NCI-H748 (cell line): ENCODE measurements around the gene NTN1.
"Not testable (repeated sequence)": the region's sequence is repeated elsewhere in the genome, so short reads cannot be mapped to it uniquely, and the experiment has no call there.

ENCODE experiments used
- DNase-seq: peaks from one replicate; lab custom pipeline; 2025; ENCODE audit not compliant: unreplicated experiment; lab: John Stamatoyannopoulos, UW

Gene NTN1

DNA sequence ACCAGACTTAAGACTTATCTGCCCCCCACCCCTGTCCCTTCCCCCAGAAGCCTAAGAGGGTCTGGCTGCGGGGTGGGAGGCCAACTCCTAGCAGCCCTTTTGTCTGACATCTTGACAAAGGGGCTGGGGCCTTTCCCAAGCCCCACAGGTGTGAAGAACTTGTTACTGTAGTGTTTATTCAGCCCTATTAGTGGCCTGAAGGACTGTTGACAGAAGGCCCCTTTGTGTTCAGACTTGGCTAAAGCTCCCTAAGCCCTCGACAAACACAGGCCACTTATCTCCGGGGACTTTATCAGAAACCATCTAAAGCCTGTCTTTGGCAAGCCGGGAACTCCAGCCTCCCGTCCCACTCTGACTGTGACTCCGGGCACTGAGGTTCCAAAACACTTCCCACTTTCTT lies 129.8 kb downstream of the NTN1 start:
- DNase-seq = peak; percentile 97

DNA sequence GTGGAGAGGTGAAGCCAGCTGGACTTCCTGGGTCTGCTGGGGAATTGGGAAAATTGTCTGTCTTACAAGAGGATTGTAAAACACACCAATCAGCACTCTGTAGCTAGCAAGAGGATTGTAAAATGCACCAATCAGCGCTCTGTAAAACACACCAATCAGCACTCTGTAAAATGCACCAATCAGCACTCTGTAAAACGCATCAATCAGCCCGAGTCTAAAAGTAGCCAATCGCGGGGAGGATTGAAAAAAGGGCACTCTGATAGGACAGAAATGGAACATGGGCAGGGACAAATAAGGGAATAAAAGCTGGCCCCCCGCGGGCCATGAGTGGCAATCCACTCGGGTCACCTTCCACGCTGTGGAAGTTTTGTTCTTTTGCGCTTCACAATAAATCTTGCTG lies 130.4 kb downstream of the NTN1 start:
- not testable (repeated sequence) for DNase-seq

DNA sequence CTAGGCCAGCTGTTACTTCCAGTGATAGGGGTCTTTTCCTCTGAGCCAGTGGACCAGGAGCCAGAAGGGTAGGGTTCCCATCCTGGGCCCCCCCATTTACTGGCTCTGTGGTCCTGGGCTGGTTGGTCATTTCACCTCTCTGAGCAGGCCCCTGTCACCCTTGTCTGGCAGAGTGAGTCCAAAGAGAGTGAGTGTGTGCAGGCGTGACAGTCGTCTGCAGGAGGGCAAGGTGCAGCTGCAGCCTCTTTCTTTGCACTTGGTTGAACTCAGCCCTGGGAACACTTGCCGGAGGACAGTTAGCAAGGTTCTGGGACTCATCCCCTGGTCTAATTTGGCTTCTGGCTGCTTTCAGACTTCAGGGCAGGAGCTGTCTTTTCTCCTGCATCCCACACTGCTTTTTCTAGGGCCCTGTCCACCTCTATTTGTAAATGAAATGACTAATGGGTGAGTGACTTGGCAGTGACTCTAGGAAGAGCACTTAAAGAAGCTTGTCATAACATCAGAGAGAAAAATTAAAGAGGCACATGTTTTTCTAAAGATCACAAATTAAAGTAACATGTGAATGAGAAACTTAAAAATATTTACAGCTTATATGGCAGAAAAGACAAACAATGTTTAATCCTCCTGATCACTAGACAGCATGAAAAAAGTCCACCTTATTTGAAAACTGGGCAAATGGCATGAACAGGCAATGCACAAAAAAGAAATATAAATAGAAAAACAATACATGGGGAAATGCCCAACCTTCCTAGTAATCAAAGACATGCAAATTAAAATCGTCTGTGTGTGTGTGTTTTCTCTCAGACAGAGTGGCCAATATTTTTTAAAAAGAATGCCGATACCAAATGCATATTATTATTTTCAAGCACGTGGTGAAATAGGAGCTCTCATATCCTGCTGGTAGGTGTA lies 137.5 kb downstream of the NTN1 start:
- DNase-seq = no peak

DNA sequence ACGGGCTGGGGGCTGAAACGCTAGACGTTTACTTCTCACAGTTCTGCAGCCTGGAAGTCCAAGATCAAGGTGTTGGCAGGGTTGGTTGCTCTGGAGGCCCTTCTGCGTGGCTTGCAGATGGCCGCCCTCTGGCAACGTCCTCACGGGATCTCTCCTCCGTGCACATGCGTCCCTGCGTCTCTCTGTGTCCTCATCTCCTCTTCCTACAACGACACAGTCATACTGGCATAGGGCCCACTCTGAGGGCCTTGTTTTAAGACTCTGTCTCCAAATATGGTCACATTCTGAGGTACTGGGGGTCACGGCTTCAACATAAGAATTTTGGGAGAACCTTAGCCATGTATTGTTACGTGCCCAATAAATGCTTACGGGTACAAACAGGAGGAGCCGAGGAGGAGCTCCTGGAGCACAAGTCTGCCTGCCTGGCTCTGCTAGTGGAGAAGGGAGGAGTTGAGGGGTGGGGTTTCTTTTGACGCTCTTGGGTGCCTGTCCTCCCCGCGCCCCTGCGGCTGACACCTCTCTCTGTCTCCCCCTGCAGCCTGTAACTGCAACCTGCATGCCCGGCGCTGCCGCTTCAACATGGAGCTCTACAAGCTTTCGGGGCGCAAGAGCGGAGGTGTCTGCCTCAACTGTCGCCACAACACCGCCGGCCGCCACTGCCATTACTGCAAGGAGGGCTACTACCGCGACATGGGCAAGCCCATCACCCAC lies 141.1 kb downstream of the NTN1 start:
- DNase-seq = no peak

DNA sequence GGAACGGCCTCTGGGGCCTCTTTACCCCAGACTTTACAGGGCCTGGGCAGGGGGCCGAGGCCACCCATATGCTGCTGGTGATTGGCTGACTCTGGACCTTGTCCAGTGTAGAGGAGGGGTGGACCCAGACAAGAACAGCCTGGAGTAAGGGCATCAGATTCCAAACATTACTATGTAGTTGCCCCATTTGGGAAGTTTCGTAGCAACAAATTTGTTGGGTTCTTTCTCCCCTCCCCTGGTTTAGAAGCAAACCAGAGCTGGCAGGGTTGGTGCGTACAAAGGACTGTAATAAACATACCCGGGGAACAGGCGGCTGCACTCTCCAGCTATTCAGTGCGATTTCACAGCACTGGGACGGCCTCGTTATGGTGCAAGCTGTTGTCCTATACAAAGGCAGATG lies 145.5 kb downstream of the NTN1 start:
- no peak for DNase-seq

DNA sequence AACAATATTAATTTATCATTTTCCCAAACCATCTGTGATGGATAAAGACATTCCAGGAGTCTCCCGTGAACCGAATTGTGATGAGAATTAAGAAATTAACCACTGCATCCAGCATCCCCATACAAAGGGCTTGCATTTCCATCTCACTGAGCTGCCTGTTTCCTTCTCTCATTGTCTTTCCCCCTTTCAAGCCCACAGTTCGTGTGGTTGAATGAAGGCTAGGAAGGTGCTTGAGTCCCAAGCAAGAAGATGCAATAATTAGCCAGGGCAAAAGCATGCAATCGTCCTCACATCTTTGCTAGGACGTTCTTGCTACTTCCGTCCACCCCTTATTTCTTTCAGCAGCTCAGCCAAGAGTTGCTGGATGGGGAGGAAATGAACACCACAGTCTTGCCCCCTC lies 146.1 kb downstream of the NTN1 start:
- DNase-seq = no peak

DNA sequence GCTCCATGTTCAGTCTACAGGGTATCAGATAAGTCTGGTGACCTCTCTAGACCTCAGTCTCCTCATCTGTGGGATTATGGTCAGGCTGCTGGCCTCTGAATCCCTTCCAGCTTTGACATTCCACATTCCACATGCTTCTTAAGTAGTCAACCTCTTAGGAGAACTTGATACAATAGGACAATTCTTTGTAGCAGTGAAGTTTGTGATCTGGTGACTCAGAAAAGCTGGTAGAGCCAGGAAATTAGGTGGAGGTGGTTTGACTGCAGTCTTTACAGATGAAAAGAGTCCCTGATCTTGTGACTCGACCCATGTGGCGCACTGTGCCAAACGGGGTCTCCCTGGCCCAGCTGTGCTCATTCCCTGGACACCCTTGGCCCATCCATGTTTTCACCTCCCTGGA lies 147.8 kb downstream of the NTN1 start:
- no peak for DNase-seq

DNA sequence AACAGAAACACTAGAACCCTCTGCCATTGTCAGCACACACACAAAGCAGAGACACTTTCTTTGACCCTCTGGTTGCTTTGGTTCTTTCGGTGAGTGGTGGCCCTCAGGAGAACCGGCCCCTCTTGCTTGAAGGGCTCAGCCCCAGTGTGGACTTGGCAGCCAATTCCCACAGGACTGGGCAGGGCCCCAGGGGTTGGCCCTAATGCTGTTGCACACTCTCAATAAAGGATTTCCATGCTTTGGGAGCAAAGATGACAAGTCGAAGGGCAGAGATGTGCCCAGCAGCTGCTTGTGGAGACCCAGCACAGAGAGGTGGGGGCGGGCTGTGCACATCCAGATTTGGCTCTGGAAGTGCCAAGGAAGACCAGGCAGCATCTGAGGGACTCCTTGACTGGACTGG lies 149.0 kb downstream of the NTN1 start:
- DNase-seq = no peak

DNA sequence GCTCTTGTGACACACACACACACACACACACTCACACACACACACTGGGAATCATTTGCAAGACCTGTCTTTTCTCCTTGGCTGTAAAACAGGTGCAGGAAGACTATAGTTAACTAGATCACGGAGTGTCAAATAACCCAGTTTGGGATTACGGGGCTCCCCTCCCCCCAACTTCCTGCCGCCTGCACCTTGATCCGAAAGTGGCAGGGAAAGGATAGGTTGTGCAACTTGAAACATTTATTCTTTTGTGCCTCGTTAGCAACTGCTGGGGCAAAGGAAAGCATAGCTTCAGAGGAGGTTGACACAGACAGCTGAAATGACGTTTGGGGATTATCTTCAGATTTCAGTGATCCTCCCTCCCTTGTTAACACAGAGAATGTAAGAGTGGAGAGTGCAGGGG lies 149.5 kb downstream of the NTN1 start:
- DNase-seq = no peak

DNA sequence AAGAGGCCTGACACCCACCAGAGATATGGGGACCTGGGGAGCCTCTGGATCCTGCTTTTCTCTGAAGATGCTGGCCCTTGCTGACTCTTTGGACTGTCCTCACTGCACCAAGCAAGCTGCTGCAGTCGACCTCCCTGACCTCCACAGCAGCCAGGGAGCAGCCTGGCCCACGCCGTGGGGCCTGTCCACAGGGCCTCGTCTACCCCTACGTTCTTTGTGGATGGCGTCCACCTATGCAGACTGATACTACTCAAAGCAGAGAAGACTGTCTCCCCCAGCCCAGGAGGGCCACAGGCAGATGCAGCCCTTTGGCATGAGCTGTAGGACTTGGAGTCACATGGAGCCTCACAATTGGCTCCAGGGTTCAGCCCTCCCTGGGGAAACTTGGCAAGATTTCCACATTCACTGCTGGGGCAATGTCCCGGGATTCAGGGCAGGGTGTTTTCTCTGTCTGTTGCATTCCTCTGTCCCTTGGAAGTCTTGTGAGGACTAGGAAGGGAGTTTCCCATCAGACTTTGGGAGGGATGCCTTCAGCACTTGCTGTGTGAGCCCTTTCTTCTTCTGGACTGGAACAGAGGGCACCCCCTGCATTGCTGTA lies 152.2 kb downstream of the NTN1 start:
- no peak for DNase-seq

DNA sequence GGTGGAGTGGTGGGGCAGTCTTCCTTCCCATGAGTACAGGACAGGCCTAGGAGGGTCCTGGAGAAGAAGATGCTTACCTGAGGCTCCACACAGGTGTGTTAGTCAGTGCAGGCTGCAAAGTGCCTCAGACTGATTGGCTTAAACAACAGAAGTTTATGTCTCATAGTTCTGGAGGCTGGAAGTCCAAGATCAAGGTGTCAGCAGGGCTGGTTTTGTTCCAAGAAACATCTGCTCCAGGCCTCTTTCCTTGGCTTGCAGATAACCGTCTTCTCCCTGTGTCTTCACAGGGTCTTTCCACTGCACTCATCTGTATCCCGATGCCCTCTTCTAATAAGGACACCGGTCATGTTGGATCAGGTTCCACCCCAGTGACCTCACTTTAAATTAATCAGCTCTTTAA lies 153.0 kb downstream of the NTN1 start:
- no peak for DNase-seq

DNA sequence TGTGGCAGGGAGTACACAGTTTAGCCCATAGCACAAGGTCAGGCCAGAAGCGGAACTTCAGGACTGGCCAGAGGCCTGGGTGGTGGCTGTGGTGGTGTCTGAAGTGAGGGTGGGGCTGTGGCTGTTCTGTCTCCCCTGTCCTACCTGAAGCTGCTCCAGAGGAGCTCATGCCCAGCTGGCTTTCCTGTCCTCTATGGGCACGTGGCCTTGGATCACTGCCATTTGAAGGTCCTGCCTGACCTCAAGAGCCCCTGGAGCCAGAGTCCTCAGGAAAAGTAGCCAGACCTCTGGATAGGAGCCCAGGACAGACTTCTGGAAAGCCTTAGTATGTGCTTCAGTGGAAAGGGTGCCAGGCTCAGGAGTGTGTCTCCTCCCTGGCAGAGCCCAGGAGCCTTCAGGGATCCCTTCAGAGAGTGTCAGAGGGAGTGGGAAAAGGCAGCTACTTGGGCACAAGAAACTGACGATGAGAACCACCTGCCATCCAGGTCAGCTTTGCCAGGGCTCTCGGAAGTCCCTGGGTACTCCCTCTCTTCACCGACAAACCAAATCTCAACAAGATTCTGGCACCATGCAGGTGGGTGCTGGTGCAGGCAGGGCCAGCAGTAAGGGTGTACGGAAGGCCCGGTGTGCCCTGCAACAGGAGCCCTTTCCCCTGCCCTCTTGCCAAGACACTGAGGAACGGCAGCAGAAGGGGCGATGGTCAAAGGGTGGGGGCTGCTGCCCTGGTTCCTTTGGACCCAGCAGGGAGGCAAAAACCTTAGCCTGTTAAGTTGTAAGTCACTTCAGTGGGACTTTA lies 153.7 kb downstream of the NTN1 start:
- no peak for DNase-seq

DNA sequence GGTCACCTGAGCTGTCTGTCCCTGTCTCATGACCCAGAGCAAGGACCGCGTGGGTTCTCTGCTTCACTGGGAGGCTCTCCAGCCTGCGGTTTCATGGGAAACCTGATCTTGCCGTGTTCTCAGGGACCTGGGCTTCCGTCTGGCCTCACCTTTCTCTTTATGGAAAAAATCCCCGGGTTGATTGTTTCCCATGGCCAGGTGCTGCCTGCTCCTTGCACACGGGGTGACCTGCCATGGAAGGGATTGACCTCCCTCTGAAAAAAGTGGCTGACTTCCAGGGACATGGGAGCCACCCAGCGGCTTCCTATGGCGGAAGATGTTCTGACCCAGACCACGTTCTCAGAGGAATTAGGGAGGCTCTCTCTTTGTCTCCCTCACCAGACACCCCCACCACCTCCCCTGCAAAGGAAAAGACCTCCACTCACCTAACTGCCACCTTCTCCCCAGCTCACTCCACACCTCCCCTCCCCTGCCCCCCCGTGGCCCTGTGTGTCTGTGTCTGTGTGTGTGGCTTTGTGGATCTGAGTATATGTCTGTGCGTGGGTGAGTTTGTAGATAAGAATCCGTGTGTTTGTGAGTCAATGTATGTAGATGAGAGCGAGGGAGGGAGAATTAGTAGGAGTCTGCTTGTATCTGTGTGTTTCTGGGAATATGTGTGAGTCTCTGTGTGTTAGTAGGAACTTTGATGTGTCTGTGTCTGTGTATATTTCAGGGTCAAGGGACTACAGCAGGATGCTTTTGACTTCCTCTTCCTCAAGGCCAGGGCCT lies 154.6 kb downstream of the NTN1 start:
- DNase-seq = peak; percentile 27

DNA sequence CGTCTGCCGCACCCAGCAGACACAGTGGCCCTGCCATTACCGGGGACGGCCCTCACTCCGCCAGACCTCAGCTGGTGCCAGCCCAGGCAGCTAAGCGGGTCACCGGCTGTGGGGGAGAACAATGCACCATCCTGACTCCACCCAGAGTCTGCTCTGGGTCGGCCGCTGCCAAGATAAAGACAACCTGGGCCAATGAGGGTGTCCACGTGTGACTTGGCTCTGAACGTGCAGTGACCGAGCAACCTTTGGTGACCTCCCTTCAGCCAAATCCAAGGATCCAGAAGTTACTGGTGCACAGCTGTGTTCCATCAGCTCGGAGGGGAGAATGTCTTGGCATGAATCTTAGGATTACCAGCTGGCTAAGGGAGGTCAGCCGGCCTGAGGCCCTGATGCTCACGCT lies 155.9 kb downstream of the NTN1 start:
- no peak for DNase-seq

DNA sequence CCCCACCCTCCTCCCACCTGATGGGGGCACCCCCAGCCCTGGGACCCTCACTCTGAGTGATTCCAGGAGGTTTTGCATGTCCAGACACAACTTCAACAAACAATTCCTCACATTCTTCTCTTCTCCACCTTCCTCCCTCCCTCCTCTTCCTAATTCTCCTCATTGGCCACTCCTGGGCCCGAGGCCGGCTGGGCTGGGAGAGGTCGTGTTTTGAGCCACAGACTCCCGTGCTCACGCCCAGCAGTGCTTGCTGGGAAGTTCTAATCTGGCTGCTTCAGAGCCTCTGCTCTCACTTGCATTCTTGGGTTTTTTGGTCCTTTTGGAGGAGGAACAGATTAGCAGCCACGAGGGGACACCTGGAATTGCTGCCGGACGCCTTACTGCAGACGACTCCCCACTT lies 157.0 kb downstream of the NTN1 start:
- no peak for DNase-seq

DNA sequence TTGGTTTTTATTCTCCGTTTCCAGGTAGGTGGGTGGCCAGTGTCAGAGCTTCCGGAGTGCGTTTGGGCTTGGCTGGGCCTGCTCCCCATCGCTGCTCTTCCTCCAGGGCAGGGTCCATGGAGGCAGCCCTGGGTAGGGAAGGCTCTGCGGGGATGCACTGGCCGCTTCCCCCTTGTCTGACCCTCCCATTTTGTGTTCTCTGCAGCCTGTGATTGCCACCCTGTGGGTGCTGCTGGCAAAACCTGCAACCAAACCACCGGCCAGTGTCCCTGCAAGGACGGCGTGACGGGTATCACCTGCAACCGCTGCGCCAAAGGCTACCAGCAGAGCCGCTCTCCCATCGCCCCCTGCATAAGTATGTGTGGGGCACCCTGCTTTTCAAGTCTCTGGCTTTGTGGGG lies 158.3 kb downstream of the NTN1 start:
- DNase-seq = no peak

DNA sequence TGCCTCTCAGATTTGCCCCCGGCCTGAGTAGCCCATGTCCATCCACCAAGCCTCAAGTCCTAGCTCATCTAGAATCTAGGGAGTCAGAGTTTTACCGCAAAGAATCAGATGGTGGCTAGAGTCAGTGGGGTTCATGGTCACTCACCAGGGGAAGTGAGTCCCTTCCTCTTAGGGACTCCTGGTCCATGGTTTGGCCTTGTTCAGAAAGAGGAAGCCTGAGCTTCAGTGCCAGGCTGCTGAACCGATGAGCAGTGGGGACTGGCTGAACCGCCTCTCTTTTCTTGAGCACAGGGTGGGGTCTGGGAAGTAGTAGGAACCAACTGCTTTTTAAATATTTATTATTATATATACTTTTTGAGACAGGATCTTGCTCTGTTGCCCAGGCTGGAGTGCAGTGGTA lies 160.3 kb downstream of the NTN1 start:
- no peak for DNase-seq

DNA sequence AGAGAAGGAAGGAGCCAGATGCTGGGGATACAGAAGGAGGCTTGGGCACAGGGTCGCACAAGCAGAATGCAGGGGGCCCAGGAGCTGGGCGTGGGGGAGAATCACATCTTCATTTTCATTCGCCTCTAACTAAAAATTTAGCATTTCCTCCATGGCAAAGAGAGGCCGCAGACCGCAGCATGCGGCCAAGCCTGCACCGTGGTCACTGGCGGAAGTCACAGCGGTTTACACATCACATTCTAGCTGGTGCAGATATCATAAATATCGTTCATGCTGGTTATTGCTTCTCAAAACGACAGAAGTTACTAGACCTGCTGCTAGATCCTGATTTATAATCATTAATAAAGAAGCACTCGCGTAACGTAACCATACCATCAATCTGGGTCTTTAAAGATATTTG lies 162.0 kb downstream of the NTN1 start:
- DNase-seq = no peak

DNA sequence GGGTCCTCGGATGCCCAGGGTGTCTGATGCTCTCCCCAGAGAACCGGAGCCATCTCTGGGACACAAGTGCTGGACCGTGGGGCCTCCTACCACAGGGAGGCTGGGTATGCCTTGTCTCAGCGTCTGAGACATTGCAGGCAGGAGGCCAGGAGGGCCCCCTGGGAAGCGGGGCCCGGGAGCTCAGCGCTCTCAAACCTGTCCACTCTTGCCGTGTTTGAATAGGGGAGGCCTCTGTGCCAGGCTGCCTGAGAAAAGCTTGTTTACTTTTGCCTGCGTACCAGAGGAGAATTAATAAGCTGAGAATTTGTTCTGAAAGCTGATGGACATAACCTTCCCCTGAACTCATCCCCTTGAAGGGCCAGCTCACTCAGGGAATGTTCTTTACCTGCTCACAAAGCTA lies 163.8 kb downstream of the NTN1 start:
- DNase-seq = no peak

DNA sequence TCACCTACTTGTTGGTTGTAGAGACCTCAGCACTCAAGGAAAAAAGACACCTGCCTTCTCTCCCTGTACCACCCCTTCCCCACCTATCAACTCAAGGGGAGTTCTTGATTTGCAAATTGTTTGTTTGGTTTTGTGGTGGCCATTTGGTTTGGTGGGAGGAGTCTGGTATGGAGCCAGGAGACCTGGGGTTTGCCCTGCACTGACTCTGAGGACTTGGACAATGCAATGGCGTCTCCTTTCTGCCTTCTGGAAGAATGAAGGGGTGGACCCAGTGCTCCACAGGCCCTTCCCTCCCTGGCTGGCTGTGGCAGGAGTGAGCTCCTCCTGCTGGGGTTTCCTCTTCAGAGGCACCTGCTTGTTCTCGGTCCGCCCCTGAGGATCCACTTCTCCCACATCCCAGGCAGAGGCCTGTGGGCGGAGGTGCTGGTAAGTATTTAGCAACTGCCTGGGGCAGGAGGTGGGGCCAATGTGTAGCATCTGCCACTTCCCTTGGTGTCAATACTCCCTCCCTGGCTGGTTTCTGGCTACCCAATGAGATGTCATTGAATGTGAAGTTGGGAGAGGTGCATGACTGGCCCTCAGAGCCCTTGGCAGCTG lies 164.5 kb downstream of the NTN1 start:
- DNase-seq = peak; percentile 19
